PC-3 (cell line): ENCODE data around the gene TMEM119.

Source experiments
- EZH2phosphoT487 ChIP-seq: fragments of 300-600 bp; sonication (generic); IDR thresholded peaks from 2 replicates; pipeline ENCODE4 v1.6.1; 2018; ENCODE audit warnings: mild to moderate bottlenecking, antibody characterized with exemption, low read length, borderline replicate concordance
- TF ChIP-seq, protein P1 (sequence below): fragments of 300-600 bp; sonication (generic); conservative IDR thresholded peaks from 2 replicates; pipeline ENCODE4 v1.5.1; 2017; ENCODE audit warnings: antibody characterized with exemption, low read depth, mild to moderate bottlenecking, low read length

DNA sequence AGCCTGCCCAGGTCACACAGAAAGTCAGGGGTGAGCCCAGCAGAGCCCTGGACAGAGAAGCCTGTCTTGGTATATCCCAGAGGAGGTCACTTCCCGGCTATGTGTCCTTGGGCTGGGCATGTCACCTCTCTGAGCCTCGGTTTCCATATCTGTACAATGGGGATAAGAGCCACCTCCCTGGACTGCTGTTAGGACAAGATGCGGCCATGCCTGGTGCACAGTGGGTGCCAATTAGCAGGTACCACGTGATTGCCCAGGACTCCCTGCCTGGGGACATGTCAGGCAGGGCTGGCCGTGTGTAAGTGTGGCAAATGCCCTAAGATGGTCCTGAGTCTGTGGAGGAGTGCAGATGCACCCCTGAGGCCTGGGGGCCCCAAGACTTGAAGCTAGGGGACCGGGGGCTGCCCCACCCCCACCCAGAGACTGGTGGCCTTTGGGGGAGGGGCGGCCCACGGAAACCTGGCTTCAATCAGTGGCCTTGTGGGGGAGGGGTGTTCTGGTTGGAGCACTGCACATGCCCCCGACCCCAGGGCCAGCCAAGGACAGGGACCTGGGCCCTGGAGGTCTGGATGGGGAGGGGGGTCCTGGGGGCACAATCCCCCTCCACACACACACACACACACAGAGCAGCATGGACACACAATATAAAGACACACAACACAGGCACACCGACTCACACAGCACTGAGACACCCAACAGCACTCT is 878 bp downstream of the TMEM119 start:
- TF ChIP-seq, protein P1, sequence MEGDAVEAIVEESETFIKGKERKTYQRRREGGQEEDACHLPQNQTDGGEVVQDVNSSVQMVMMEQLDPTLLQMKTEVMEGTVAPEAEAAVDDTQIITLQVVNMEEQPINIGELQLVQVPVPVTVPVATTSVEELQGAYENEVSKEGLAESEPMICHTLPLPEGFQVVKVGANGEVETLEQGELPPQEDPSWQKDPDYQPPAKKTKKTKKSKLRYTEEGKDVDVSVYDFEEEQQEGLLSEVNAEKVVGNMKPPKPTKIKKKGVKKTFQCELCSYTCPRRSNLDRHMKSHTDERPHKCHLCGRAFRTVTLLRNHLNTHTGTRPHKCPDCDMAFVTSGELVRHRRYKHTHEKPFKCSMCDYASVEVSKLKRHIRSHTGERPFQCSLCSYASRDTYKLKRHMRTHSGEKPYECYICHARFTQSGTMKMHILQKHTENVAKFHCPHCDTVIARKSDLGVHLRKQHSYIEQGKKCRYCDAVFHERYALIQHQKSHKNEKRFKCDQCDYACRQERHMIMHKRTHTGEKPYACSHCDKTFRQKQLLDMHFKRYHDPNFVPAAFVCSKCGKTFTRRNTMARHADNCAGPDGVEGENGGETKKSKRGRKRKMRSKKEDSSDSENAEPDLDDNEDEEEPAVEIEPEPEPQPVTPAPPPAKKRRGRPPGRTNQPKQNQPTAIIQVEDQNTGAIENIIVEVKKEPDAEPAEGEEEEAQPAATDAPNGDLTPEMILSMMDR, result no peak
- TF ChIP-seq EZH2phosphoT487, result no peak
